Measurements from ENCODE around the gene OR6Q1. TPM values are rescaled to one million over a fixed set of nuclear protein-coding genes. Genes with fewer than 3 reads are reported as not detected.

The OR6Q1 gene
- total and polyA plus RNA-seq, 2 experiments from 2014 or later = not detected

DNA sequence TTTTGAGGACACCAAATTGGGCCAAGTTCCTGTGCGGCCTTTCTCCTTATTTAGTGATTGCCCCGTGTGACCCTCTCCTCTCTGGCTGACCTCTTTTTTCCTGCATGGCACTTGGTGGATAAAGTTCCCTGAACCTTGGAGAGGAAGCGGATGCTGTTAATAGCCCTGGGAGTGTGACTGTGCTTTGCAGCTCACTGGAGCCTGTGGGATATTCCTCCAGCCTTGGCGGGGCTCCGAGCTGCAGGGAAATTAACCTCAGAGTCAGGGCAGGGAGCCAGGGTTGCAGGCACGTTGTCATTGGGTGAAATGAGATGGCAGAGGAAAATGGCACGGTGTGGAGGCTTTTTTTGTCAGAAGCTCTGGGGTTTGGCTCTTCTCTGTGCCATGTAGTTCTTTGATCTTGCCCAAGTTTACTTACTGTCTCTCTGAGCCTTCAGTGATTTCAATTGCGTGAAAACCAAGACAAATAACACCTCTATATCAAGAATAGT, 6.1 kb upstream of the OR6Q1 start:
- 77% methylated on average over 8 of the region's 8 CpGs for WGBS (ENCODE audit: low lambda C conversion rate, missing lambda C conversion rate)
- Histone ChIP-seq H3K79me2 (no peaks in the 10 kb centered on the region), H3K9me3 (ENCODE audit: low read depth) (no peaks in the 10 kb centered on the region), H3K36me3 (replicated peaks; ENCODE audit: insufficient read depth, low read depth) (no peaks in the 10 kb centered on the region), H3K4me2 (no peak overlapping the region), H3K4me1 (ENCODE audit: insufficient read depth) (no peaks in the 10 kb centered on the region), H2AFZ (no peak overlapping the region), H3K27me3 (no peaks in the 10 kb centered on the region), H3K4me3 (no peak overlapping the region), H3K27ac (no peak overlapping the region), H4K20me1 (ENCODE audit: insufficient read depth, poor library complexity, severe bottlenecking) (no peaks in the 10 kb centered on the region), H3K9me2 (replicated peaks; ENCODE audit: insufficient read depth) (no peaks in the 10 kb centered on the region)
- no peak for DNase-seq (ENCODE audit: low spot score)
- TF ChIP-seq, protein P1, sequence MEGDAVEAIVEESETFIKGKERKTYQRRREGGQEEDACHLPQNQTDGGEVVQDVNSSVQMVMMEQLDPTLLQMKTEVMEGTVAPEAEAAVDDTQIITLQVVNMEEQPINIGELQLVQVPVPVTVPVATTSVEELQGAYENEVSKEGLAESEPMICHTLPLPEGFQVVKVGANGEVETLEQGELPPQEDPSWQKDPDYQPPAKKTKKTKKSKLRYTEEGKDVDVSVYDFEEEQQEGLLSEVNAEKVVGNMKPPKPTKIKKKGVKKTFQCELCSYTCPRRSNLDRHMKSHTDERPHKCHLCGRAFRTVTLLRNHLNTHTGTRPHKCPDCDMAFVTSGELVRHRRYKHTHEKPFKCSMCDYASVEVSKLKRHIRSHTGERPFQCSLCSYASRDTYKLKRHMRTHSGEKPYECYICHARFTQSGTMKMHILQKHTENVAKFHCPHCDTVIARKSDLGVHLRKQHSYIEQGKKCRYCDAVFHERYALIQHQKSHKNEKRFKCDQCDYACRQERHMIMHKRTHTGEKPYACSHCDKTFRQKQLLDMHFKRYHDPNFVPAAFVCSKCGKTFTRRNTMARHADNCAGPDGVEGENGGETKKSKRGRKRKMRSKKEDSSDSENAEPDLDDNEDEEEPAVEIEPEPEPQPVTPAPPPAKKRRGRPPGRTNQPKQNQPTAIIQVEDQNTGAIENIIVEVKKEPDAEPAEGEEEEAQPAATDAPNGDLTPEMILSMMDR (IDR thresholded peaks at IDR 0.05; ENCODE audit: poor library complexity) = no peak
- TF ChIP-seq EZH2 (IDR thresholded peaks at IDR 0.05; ENCODE audit: borderline replicate concordance) = no peak
- TF ChIP-seq EZH2phosphoT487 (IDR thresholded peaks at IDR 0.05; ENCODE audit: low read depth, severe bottlenecking, unreplicated experiment) = no peak

DNA sequence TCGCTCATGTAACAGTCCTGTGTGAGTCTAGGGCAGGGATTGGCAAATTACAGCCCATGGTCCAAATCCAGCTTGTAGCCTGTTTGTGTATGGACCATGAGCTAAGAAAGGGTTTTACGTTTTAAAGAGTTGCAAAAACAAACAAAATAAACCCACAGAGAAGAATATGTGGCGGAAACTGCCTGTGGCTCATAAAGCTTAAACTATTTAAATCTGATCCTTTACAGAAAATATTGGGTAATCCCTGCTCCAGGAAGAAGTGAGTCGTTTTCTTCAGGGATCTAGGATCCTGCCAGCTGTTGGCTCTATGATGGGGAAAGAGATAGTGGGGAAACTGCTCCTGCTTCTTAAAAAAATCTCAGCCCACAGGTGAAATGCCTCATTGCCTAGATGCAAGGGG, 3.4 kb upstream of the OR6Q1 start:
- 58% methylated on average over 4 of the region's 4 CpGs for WGBS (ENCODE audit: low lambda C conversion rate, missing lambda C conversion rate)
- Histone ChIP-seq H3K9me3 (ENCODE audit: low read depth) (no peaks in the 10 kb centered on the region), H3K36me3 (replicated peaks; ENCODE audit: insufficient read depth, low read depth) (no peaks in the 10 kb centered on the region), H4K20me1 (ENCODE audit: insufficient read depth, poor library complexity, severe bottlenecking) (no peaks in the 10 kb centered on the region), H3K27ac (no peak overlapping the region), H3K4me3 (no peak overlapping the region), H2AFZ (no peak overlapping the region), H3K4me1 (ENCODE audit: insufficient read depth) (no peaks in the 10 kb centered on the region), H3K4me2 (no peak overlapping the region), H3K9me2 (replicated peaks; ENCODE audit: insufficient read depth) (no peaks in the 10 kb centered on the region), H3K27me3 (no peaks in the 10 kb centered on the region), H3K79me2 (no peaks in the 10 kb centered on the region)
- TF ChIP-seq EZH2phosphoT487 (IDR thresholded peaks at IDR 0.05; ENCODE audit: low read depth, severe bottlenecking, unreplicated experiment) (no peak), EZH2 (IDR thresholded peaks at IDR 0.05; ENCODE audit: borderline replicate concordance) (no peak)
- TF ChIP-seq, protein P1 (IDR thresholded peaks at IDR 0.05; ENCODE audit: poor library complexity) = no peak
- DNase-seq (ENCODE audit: low spot score) = no peak

- no peaks in the 10 kb centered on the region for H4K20me1 ChIP-seq (ENCODE audit: insufficient read depth, poor library complexity, severe bottlenecking)
- H3K4me1 ChIP-seq (ENCODE audit: insufficient read depth) = no peaks in the 10 kb centered on the region
- H3K9me3 ChIP-seq (ENCODE audit: low read depth) = no peaks in the 10 kb centered on the region
- H2AFZ ChIP-seq = no peak overlapping the region
- no peaks in the 10 kb centered on the region for H3K27me3 ChIP-seq
- no peaks in the 10 kb centered on the region for H3K36me3 ChIP-seq (replicated peaks; ENCODE audit: insufficient read depth, low read depth)
- H3K27ac ChIP-seq = no peak overlapping the region
- no peak for TF ChIP-seq EZH2 (IDR thresholded peaks at IDR 0.05; ENCODE audit: borderline replicate concordance)
- TF ChIP-seq, protein P1 (IDR thresholded peaks at IDR 0.05; ENCODE audit: poor library complexity) = no peak
- TF ChIP-seq EZH2phosphoT487 (IDR thresholded peaks at IDR 0.05; ENCODE audit: low read depth, severe bottlenecking, unreplicated experiment) = no peak
- no peaks in the 10 kb centered on the region for H3K9me2 ChIP-seq (replicated peaks; ENCODE audit: insufficient read depth)
- WGBS (ENCODE audit: low lambda C conversion rate, missing lambda C conversion rate) = 75% methylated on average over 6 of the region's 6 CpGs
- H3K79me2 ChIP-seq = no peaks in the 10 kb centered on the region
- no peak overlapping the region for H3K4me2 ChIP-seq
- DNase-seq (ENCODE audit: low spot score) = no peak
- no peak overlapping the region for H3K4me3 ChIP-seq
Observed at GRCh38 chr11:58028687-58029411, 1.9 kb upstream of the OR6Q1 start.

Data from hepatocyte (in vitro differentiated cells).